Pancreas (tissue), 10 donors: ENCODE measurements around the gene FAH. TPM values are rescaled to one million over a fixed set of nuclear protein-coding genes. Genes with fewer than 3 reads are reported as not detected.

ENCODE experiments used
- ATAC-seq, 4 donors: fragments of 200-7000 bp; cut with Tn5 transposase; one replicate each; pipeline versions ENCODE4 v1.8.0 to v1.9.1; 2020; ENCODE audit warnings: mild to moderate bottlenecking in 4 of 4, moderate library complexity in 4 of 4
- DNase-seq, 6 donors: peaks; one replicate each; pipeline ENCODE4 v3.0.0-alpha.2; 2020
- FAIRE-seq: peaks from 2 replicates; lab custom pipeline; 2012; peaks lifted over from hg19 to GRCh38; lab: Jason Lieb, UNC
- H3K27ac ChIP-seq, 4 donors: fragments of 200-600 bp; sonication (generic); 1 replicate in 3 of 4; 2 replicates in 1 of 4; pipeline versions ENCODE4 v1.5.0 to v1.8.0; 2020
- H3K27me3 ChIP-seq, 4 donors: fragments of 200-600 bp; one replicate each; pipeline ENCODE4 v1.8.0; 2021
- H3K36me3 ChIP-seq, 3 donors: fragments of 200-600 bp; sonication (generic) in 1 of 3; one replicate each; pipeline versions ENCODE4 v1.5.0 to v1.8.0; 2020 to 2021
- H3K4me1 ChIP-seq, 3 donors: fragments of 200-600 bp; one replicate each; pipeline ENCODE4 v1.8.0; 2021
- H3K4me3 ChIP-seq, 4 donors: fragments of 200-600 bp; sonication (generic) in 2 of 4; one replicate each; pipeline versions ENCODE4 v1.5.0 to v1.8.0; 2020 to 2021
- H3K9me3 ChIP-seq, 4 donors: fragments of 200-600 bp; one replicate each; pipeline ENCODE4 v1.8.0; 2021
- WGBS, 2 donors: extraction: QIAGEN DNeasy Blood & Tissue Kit; methylation state at CpG; one replicate each; pipeline ENCODE4 v1.1.7; 2013; 5-methylcytosine and 5-hydroxymethylcytosine counted together
- intact Hi-C, 3 donors: fragments of 100-400 bp; cut with DNase I; formaldehyde crosslinking; loops; one replicate each; pipeline versions ENCODE4 v1.11.1 to v1.14.2; 2022
- polyA plus RNA-seq, 2 donors: library from polyadenylated mRNA; stranded (reverse); fragments of 200-250 nt; gene quantifications; one replicate each; pipeline ENCODE4 v1.2.3, GENCODE V29; 2013
- total RNA-seq, 6 donors: library from RNA; stranded (reverse); fragmentation: NEBNext Ultra II Directional in 4 of 6; extraction: Animal tissue kit (Norgen Biotek cat#: 25700) in 4 of 6; gene quantifications; one replicate each; pipeline versions ENCODE4 v1.2.1 to v1.2.4, GENCODE V29; 2021 to 2023
- TF ChIP-seq, protein P1 (sequence below), 4 donors: fragments of 200-600 bp; sonication (generic) in 3 of 4; IDR thresholded peaks; one replicate each; pipeline versions ENCODE4 v1.5.0 to v1.8.0; 2021; ENCODE audit warnings: antibody characterized with exemption in 4 of 4
- donor health status: healthy with polysubstance abuse.
- donor health status: DM: no; HTN: no; CAD: no; lungs with moderate emphysema.
- donor health status: DM: no; HTN: no; CAD: no.
- donor health status: control.
- donor health status: control.
- donor health status: Bipolar disorder and iron deficiency.
- donor health status: DM: yes; HTN: yes; CAD: no.
- donor health status: DM: no; HTN: no; CAD: no.
- donor health status: DM: no; HTN: no; CAD: no.
- donor health status: DM: yes; HTN: yes; CAD: no.

Gene FAH
- total RNA-seq (10 to 100 TPM in 3 of 6 donors, 1 to 10 TPM in 3; 5.0 to 14.8 (median 8.7) TPM), polyA plus RNA-seq (10 to 100 TPM; 14.3 to 22.9 TPM)

DNA sequence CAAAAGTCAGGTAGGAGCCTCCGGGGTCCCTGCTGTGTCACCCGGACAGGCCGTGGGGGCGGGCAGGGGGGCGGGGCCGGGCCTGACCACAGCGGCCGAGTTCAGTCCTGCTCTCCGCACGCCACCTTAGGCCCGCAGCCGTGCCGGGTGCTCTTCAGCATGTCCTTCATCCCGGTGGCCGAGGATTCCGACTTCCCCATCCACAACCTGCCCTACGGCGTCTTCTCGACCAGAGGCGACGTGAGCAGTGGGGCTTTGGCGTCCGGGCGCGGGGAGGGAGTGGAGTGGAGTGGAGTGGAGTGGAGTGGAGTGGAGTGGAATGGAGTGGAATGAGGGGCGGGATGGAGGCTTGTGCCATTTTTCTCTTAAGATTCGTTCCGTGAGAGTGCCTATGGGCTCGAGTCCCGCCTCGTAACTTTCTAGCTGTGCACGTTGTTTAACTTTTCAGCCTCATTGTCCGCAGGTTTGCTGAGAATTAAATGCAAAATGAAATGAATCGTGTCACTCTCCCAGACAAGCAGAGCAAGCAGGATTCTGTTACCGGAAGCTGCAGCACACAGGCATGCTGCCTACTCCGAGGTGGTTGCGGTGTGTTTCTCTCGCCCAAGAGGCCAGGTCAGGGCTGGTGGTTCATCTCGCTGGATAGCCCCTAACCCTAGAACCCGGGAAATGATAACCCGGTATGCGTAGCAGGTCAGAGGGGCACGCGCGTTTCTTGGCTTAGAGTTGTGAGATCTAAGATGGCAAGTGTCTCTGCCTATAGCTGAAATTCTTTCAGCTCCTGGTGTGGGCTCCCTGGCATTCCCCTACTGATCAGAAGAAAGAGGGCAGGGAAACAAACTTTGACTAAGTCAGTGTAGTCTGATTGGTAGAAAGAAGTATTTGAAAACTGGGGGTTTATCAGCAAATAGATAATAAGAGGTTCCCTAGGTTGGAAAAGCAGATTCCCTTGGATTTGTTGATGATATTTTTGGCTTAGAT, at the start of gene FAH:
FAH (plus strand) TSS at position 104 of the 981 bp plus-strand sequence; CDS start at position 160, 56 bp downstream.
- Histone ChIP-seq H3K36me3 (no peaks in the 10 kb centered on the region), H3K9me3 (no peaks in the 10 kb centered on the region), H3K4me3 (peak within 1 kb of the TSS; percentile 42 to 58 (median 48)), H3K27me3 (no peaks in the 10 kb centered on the region), H3K27ac (peak within 1 kb of the TSS; percentile 53 to 74 (median 62)), H3K4me1 (no peaks in the 10 kb centered on the region)
- FAIRE-seq: no peak
- intact Hi-C loops: loop anchor here in 1 of 3 donors (10.0 kb wide), 1 partner anchor 88 kb away; no protein-coding TSS in a partner anchor
- peak in 3 of 6 donors; percentile 36 to 38 (median 38) for DNase-seq
- 1 to 2% methylated on average over 45 of the region's 45 CpGs for WGBS, 2 donors
- ATAC-seq: peak; percentile 81 to 90 (median 83)
- TF ChIP-seq, protein P1, sequence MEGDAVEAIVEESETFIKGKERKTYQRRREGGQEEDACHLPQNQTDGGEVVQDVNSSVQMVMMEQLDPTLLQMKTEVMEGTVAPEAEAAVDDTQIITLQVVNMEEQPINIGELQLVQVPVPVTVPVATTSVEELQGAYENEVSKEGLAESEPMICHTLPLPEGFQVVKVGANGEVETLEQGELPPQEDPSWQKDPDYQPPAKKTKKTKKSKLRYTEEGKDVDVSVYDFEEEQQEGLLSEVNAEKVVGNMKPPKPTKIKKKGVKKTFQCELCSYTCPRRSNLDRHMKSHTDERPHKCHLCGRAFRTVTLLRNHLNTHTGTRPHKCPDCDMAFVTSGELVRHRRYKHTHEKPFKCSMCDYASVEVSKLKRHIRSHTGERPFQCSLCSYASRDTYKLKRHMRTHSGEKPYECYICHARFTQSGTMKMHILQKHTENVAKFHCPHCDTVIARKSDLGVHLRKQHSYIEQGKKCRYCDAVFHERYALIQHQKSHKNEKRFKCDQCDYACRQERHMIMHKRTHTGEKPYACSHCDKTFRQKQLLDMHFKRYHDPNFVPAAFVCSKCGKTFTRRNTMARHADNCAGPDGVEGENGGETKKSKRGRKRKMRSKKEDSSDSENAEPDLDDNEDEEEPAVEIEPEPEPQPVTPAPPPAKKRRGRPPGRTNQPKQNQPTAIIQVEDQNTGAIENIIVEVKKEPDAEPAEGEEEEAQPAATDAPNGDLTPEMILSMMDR (IDR thresholded peaks at IDR 0.05): no peak

DNA sequence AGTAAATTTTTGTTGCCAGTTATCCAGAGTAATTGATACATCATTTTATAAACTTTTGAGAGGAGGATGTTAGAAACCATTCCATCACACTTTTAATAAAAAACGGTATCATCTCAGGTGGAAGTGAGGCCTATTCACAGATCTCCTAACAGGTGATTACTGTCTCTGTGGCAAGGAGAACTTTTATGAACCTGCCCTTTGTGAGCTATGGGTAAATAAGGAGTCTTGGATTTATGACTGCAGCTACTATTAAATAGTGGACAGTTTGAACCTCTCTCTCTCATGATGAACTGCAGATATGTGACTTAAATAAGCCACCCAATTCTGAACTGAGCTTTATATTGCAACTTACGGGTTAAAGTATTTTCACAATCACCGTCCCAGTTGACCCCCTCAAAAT, 47.6 kb upstream of the FAH start:
- TF ChIP-seq, protein P1 (IDR thresholded peaks at IDR 0.05): no peak

DNA sequence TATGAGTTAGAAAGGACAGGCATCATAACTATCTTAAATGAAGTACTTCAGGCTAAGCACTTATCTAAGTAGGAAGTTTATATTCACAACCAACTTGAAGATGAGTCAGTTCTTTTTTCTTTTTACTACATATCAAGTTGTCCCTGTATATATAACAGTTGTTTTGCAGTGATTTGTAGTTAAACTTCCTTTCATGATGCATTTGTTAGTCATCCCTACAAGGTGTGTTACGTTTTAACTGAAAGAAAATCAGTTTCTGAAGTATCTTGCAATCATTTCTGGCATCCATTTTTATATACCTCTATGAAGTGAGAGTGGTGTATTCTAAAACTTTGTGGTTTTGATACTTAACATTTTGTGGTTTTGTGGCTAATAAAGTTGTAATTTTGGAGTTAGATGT, 47.2 kb upstream of the FAH start:
- 74 to 88% methylated on average over 1 of the region's 1 CpG for WGBS, 2 donors
- Histone ChIP-seq H3K27me3 (no peaks in the 10 kb centered on the region), H3K27ac (no peak overlapping the region), H3K4me3 (no peak overlapping the region), H3K9me3 (no peaks in the 10 kb centered on the region), H3K36me3 (no peaks in the 10 kb centered on the region), H3K4me1 (peaks cover 0 to 13% (median 0%) of the 10 kb centered on the region in 3 donors)
- TF ChIP-seq, protein P1 (IDR thresholded peaks at IDR 0.05): no peak
- no peak for FAIRE-seq
- ATAC-seq: no peak
- intact Hi-C loops: no loop called here
- DNase-seq: no peak

More for the DNA sequence above, 47.6 kb upstream of the FAH start:
- FAIRE-seq: no peak
- Histone ChIP-seq H3K36me3 (no peaks in the 10 kb centered on the region), H3K27me3 (no peaks in the 10 kb centered on the region), H3K4me1 (peaks cover 0 to 13% (median 0%) of the 10 kb centered on the region in 3 donors), H3K27ac (no peak overlapping the region), H3K9me3 (no peaks in the 10 kb centered on the region), H3K4me3 (no peak overlapping the region)
- DNase-seq: no peak
- WGBS, 2 donors: 91 to 95% methylated on average over 3 of the region's 3 CpGs
- intact Hi-C loops: no loop called here
- no peak for ATAC-seq

DNA sequence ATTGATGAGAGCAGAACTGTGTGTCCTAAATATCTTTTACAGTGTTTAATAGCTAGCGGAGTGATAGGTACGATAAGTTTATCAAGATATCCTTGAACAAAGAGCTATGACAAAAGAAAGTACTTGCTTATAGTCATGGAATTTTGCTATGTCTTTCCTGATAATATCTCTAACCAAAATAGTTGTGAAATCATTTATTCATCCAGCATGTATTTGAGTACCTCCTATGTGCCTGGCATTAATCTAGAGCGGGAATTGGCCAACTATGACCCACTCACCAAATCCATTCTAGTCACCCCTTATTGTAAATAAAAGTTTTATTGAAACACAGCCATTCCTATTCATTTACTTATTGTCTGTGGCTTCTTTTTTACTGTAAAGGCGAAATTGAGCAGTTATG, 46.7 kb upstream of the FAH start:
- FAIRE-seq (no peak), ATAC-seq (no peak), DNase-seq (no peak)
- no peaks in the 10 kb centered on the region for H3K9me3 ChIP-seq
- TF ChIP-seq, protein P1 (IDR thresholded peaks at IDR 0.05): no peak
- intact Hi-C loops: no loop called here
- WGBS, 2 donors: 80 to 84% methylated on average over 4 of the region's 4 CpGs
- H3K36me3 ChIP-seq: no peaks in the 10 kb centered on the region
- peaks cover 0 to 13% (median 0%) of the 10 kb centered on the region in 3 donors for H3K4me1 ChIP-seq
- H3K27ac ChIP-seq: no peak overlapping the region
- H3K27me3 ChIP-seq: no peaks in the 10 kb centered on the region
- H3K4me3 ChIP-seq: no peak overlapping the region
